ENCODE data around the gene LAPTM5.
"Not testable (repeated sequence)": the region's sequence is repeated elsewhere in the genome, so short reads cannot be mapped to it uniquely, and the experiment has no call there.

LAPTM5 gene

GRCh38 chr1:30773722-30774358 lies 16.3 kb upstream of the LAPTM5 start:
- no peak for DNase-seq (ENCODE audit: extremely low read depth in 1 of 2, low read depth in 1 of 2)

DNA sequence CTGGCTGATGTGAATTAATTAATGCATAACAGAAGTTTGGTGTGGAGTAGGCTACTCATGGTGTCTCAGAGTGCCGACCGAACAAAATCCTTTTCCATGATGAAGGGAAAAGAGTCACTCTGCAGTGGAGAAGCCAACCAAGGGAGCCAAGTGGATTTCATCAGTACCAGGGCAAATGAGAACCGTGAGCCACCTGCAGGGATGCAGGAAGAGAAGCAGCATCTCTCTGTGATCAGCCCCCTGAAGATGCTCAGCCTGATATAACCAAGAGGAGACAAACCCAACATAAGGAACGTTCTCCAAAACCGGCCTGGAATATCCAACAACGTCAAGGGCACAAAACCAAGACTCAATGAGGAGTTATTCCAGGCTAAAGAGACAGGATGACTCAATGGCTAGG lies 13.4 kb upstream of the LAPTM5 start:
- no peak for DNase-seq (ENCODE audit: extremely low read depth in 1 of 2, low read depth in 1 of 2)

DNA sequence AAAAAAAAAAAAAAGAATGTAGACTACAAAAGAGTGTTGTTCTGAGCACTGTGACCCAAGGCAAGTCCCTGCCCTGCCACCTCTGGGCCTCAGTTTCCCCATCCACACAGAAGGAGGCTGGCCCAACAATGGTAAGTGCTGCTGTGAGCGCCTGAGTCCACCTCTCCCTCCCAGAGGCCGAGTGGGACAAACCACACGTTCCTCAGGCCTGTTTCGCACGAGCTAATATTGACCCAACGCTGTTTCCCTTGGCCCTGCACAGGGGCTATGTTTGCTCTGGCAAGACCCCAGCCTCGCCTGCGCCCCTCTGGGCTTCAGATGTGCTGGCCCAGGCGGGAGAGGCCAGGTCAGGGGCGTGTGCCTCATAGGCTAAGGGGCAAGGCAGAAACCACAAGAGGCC lies 12.6 kb upstream of the LAPTM5 start:
- no peak for DNase-seq (ENCODE audit: extremely low read depth in 1 of 2, low read depth in 1 of 2)

DNA sequence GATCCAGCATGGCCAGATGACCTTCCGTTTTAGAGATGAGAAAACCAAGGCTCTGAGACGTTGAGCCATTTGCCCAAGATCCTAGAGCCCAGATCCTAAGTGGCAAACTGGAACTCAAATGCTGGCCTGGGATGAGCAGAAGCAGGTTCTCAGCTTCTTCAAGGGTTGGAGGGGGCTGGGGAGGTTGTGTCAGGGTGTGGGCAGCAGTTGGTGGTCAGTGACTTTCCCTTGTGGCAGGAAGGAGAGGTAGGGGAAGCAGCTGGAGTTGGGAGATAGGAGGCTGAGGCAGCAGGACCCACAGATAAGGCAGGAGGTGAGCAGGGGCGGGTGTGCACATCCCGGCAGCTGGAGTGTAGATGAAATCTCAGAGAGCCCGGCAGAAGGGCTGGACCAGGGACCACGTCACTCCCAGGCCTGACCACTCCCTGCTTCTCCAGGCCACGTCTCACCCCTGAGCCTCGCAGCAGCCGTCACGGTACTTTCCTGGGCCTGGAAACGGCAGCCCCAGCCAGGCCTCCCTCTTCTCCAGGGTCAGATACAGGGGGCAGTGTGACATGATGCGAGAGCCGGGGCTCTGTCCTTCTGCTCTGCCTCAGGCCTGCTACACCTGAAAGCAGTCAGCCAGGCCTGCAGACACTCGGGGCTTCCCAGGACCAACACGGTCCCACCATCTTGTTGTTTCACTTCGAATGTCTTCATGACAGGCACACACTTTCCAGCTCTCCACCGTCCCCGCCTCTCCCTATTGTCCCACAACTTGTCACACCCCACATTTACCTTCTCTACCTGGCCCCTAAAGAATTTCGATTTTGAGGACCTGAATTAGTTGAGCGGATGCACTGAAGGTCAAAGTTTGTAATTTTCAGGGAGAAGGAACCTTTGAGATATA lies 11.5 kb upstream of the LAPTM5 start:
- no peak for DNase-seq (ENCODE audit: extremely low read depth in 1 of 2, low read depth in 1 of 2)

- DNase-seq (ENCODE audit: extremely low read depth in 1 of 2, low read depth in 1 of 2), result no peak
These were observed 10.7 kb upstream of the LAPTM5 start for GRCh38 chr1:30768159-30768829.

DNA sequence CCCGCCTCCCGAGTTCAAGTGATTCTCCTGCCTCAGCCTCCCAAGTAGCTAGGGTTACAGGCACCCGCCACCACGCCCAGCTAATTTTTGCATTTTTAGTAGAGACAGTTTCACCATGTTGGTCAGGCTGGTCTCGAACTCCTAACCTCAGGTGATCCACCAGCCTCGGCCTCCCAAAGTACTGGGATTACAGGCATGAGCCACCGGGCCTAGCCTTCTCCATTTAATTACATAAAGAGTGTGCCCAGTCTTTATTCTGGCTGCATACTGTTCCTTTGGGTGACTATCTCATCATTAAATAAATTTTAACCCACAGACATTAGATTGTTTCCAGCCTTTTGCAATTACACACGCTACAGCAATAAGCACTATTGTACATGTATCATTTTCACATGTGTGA lies 9.4 kb upstream of the LAPTM5 start:
- DNase-seq (ENCODE audit: extremely low read depth in 1 of 2, low read depth in 1 of 2), result not testable (repeated sequence)

- no peak for DNase-seq (ENCODE audit: extremely low read depth in 1 of 2, low read depth in 1 of 2)
These were observed 8.2 kb upstream of the LAPTM5 start for GRCh38 chr1:30765556-30766434.

GRCh38 chr1:30764939-30765555 lies 7.5 kb upstream of the LAPTM5 start:
- DNase-seq (ENCODE audit: extremely low read depth in 1 of 2, low read depth in 1 of 2), result no peak

GRCh38 chr1:30764396-30764795 lies 6.8 kb upstream of the LAPTM5 start:
- DNase-seq (ENCODE audit: extremely low read depth in 1 of 2, low read depth in 1 of 2), result no peak

- DNase-seq (ENCODE audit: extremely low read depth in 1 of 2, low read depth in 1 of 2), result no peak
These were observed 6.2 kb upstream of the LAPTM5 start for GRCh38 chr1:30763651-30764248.

- DNase-seq (ENCODE audit: extremely low read depth in 1 of 2, low read depth in 1 of 2), result no peak
These were observed 5.5 kb upstream of the LAPTM5 start for GRCh38 chr1:30762930-30763650.

DNA sequence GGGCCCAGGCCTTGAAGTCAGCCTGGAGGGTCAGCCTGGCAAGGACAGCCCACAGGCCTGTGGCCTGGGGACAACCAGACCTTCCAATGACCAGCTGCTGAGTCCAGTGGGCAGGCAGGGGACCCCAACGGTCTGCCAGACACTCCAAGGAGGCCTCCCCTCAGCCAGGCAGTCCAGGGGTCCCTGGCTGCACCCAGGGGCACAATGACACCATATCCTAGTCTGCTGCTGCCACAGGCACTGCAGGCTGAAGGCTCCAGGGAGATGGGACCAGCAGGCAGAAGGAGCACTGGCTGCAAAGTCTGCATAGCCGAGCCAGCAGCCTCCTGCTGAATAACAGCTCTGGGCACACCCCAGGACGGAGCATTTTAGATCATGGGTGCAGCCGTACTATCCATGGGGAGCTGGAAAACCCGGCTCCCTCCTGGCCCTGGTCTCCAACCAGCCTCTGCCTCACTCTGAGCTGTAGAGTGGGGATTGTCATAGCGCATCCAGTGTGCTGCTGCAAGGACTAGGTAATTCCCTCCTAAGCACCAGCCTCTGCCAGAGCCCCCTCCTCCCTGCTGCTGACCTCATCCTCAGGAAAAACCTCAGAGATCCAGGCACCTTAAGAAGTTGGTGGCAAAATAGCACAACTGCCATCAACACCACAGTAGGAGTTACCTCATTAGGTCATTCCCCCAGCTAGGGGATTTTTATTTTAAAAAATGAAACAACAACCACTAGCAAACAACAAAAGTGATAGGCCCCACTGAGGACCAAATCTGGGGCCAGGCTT lies 4.8 kb upstream of the LAPTM5 start:
- no peak for DNase-seq (ENCODE audit: extremely low read depth in 1 of 2, low read depth in 1 of 2)

- no peak for DNase-seq (ENCODE audit: extremely low read depth in 1 of 2, low read depth in 1 of 2)
These were observed 4.0 kb upstream of the LAPTM5 start for GRCh38 chr1:30761381-30762151.

DNA sequence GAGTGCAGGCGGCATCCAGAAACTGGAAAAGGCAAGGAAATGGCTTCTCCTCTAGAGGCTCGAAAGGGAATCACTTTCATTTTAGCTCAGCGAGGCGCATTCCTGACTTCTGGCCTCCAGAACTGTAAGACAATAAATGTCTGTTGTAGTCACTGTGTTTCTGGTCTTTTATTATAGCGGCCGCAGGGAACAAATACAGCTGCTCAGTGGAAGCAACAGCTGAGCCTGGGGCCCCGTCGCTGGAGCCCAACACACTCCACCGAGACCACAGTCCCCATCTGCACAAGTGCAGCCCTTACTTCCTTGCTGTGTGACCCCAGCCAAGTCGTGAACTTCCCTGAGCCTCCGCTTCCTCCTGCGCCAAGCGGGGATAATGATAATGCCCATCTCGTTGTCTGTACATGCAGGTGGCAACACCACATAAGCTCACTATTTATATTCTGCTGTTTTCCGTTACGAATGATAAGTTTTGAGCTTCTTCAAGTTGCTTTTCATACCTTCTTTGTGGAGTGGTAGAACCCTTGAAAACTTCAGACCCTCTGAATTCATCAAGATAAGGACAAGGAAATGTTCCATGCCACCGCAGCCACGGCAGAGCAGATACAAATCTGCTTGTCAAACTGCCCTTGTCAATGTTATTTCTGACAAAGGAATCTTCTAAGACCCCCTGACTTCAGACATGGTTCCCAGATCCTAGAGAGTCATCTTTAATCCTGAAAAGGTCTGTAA lies 3.2 kb upstream of the LAPTM5 start:
- DNase-seq (ENCODE audit: extremely low read depth in 1 of 2, low read depth in 1 of 2), result no peak

- DNase-seq (ENCODE audit: extremely low read depth in 1 of 2, low read depth in 1 of 2), result no peak
These were observed 2.2 kb upstream of the LAPTM5 start for GRCh38 chr1:30759718-30760281.

DNA sequence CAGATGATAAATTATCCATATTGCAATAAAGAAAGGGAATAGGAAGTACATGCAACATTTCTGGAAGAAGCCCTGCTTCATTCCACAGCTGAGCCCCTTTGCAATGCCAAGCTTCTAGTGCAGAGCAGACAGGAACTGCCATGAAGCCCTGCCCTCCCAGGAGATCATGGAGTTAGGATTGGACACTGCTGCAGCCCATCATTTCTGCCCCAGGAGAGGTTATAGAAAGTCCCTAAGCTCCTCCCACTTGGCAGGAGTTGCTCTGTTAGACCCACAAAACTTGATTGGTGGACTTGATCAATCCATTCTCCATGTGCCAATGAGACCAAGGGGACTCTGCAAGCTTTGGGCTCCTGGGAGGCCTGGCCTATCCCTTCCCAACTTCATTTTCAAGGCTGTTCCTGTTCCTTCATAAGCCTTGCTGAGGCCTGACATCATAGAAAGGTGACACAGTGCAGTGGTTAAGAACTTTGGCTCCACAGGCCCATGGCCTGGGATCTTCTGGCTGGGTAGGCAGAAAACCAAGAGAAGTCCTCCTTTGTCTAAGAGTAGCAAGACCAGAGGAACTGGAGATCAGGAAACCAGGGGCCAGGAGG lies 1.3 kb upstream of the LAPTM5 start:
- no peak for DNase-seq (ENCODE audit: extremely low read depth in 1 of 2, low read depth in 1 of 2)

Measured in stimulated activated CD8-positive, alpha-beta memory T cell treated with anti-CD3 and anti-CD28 coated beads, Interleukin-7, amount 100 ng/mL, for 48 hours (primary cell).